ENCODE data around the gene LCE1A. TPM values are rescaled to one million over a fixed set of nuclear protein-coding genes. Genes with fewer than 3 reads are reported as not detected.

LCE1A gene
- total RNA-seq, 1 donor from 2014 or later, result not detected

- H3K27ac Mint-ChIP-seq (ENCODE audit: unreplicated experiment), result no peak overlapping the region
- no peaks in the 10 kb centered on the region for H3K27me3 Mint-ChIP-seq (ENCODE audit: unreplicated experiment)
- no peaks in the 10 kb centered on the region for H3K9me3 Mint-ChIP-seq (ENCODE audit: unreplicated experiment)
- no peaks in the 10 kb centered on the region for H3K36me3 Mint-ChIP-seq (ENCODE audit: low read depth, unreplicated experiment)
- TF ChIP-seq CTCF (IDR thresholded peaks at IDR 0.05; ENCODE audit: unreplicated experiment), result no peak
- H3K4me1 Mint-ChIP-seq (ENCODE audit: unreplicated experiment), result no peaks in the 10 kb centered on the region
- no peak for DNase-seq (ENCODE audit: low spot score)
- no peak overlapping the region for H3K4me3 Mint-ChIP-seq (ENCODE audit: unreplicated experiment)
Measured at GRCh38 chr1:152871731-152872126, 44.5 kb downstream of the LCE1A start.

- Mint-ChIP-seq H3K27ac (ENCODE audit: unreplicated experiment) (no peak overlapping the region), H3K27me3 (ENCODE audit: unreplicated experiment) (no peaks in the 10 kb centered on the region), H3K36me3 (ENCODE audit: low read depth, unreplicated experiment) (no peaks in the 10 kb centered on the region), H3K4me1 (ENCODE audit: unreplicated experiment) (no peaks in the 10 kb centered on the region), H3K4me3 (ENCODE audit: unreplicated experiment) (no peak overlapping the region), H3K9me3 (ENCODE audit: unreplicated experiment) (no peaks in the 10 kb centered on the region)
- DNase-seq (ENCODE audit: low spot score), result no peak
- TF ChIP-seq CTCF (IDR thresholded peaks at IDR 0.05; ENCODE audit: unreplicated experiment), result no peak
Measured at GRCh38 chr1:152873495-152873894, 46.2 kb downstream of the LCE1A start.

GRCh38 chr1:152876827-152877226 is 49.6 kb downstream of the LCE1A start:
- Mint-ChIP-seq H3K4me1 (ENCODE audit: unreplicated experiment) (no peaks in the 10 kb centered on the region), H3K4me3 (ENCODE audit: unreplicated experiment) (no peak overlapping the region), H3K27me3 (ENCODE audit: unreplicated experiment) (peaks cover 2% of the 10 kb centered on the region), H3K36me3 (ENCODE audit: low read depth, unreplicated experiment) (no peaks in the 10 kb centered on the region), H3K27ac (ENCODE audit: unreplicated experiment) (no peak overlapping the region), H3K9me3 (ENCODE audit: unreplicated experiment) (no peaks in the 10 kb centered on the region)
- TF ChIP-seq CTCF (IDR thresholded peaks at IDR 0.05; ENCODE audit: unreplicated experiment), result no peak
- no peak for DNase-seq (ENCODE audit: low spot score)

Other genes starting within 250 kb of the LCE1A start
- not detected for gene LCE3D, start 247.0 kb upstream of the LCE1A start, total RNA-seq (ENCODE audit: unreplicated experiment)
- gene LCE3C, start 227.2 kb upstream of the LCE1A start, total RNA-seq (ENCODE audit: unreplicated experiment), result not detected
- gene LCE3B, start 213.7 kb upstream of the LCE1A start, total RNA-seq (ENCODE audit: unreplicated experiment), result not detected
- not detected for gene LCE3A, start 204.4 kb upstream of the LCE1A start, total RNA-seq (ENCODE audit: unreplicated experiment)
- not detected for gene LCE2D, start 164.1 kb upstream of the LCE1A start, total RNA-seq (ENCODE audit: unreplicated experiment)
- not detected for gene LCE2C, start 152.2 kb upstream of the LCE1A start, total RNA-seq (ENCODE audit: unreplicated experiment)
- not detected for gene LCE2B, start 141.3 kb upstream of the LCE1A start, total RNA-seq (ENCODE audit: unreplicated experiment)
- not detected for gene LCE2A, start 129.1 kb upstream of the LCE1A start, total RNA-seq (ENCODE audit: unreplicated experiment)
- not detected for gene LCE4A, start 119.3 kb upstream of the LCE1A start, total RNA-seq (ENCODE audit: unreplicated experiment)
- not detected for gene KPRP, start 69.4 kb upstream of the LCE1A start, total RNA-seq (ENCODE audit: unreplicated experiment)
- not detected for gene LCE1F, start 52.3 kb upstream of the LCE1A start, total RNA-seq (ENCODE audit: unreplicated experiment)
- gene LCE1E, start 41.2 kb upstream of the LCE1A start, total RNA-seq (ENCODE audit: unreplicated experiment), result not detected
- gene LCE1D, start 30.8 kb upstream of the LCE1A start, total RNA-seq (ENCODE audit: unreplicated experiment), result not detected
- gene LCE1C, start 20.8 kb upstream of the LCE1A start, total RNA-seq (ENCODE audit: unreplicated experiment), result not detected
- gene LCE1B, start 15.5 kb upstream of the LCE1A start, total RNA-seq (ENCODE audit: unreplicated experiment), result not detected
- gene LCE6A, start 15.4 kb downstream of the LCE1A start, total RNA-seq (ENCODE audit: unreplicated experiment), result not detected
- not detected for gene LCE7A, start 32.5 kb downstream of the LCE1A start, total RNA-seq (ENCODE audit: unreplicated experiment)
- not detected for gene SMCP, start 50.8 kb downstream of the LCE1A start, total RNA-seq (ENCODE audit: unreplicated experiment)
- not detected for gene IVL, start 81.1 kb downstream of the LCE1A start, total RNA-seq (ENCODE audit: unreplicated experiment)
- gene SPRR5, start 119.7 kb downstream of the LCE1A start, total RNA-seq (ENCODE audit: unreplicated experiment), result not detected
- gene SPRR4, start 143.2 kb downstream of the LCE1A start, total RNA-seq (ENCODE audit: unreplicated experiment), result not detected
- not detected for gene SPRR1A, start 156.6 kb downstream of the LCE1A start, total RNA-seq (ENCODE audit: unreplicated experiment)
- not detected for gene SPRR3, start 174.3 kb downstream of the LCE1A start, total RNA-seq (ENCODE audit: unreplicated experiment)
- gene SPRR1B, start 203.7 kb downstream of the LCE1A start, total RNA-seq (ENCODE audit: unreplicated experiment), result not detected
- gene SPRR2D, start 213.6 kb downstream of the LCE1A start, total RNA-seq (ENCODE audit: unreplicated experiment), result not detected
- not detected for gene SPRR2A, start 230.0 kb downstream of the LCE1A start, total RNA-seq (ENCODE audit: unreplicated experiment)
- gene SPRR2B, start 244.1 kb downstream of the LCE1A start, total RNA-seq (ENCODE audit: unreplicated experiment), result not detected

Measured in endothelial cell (in vitro differentiated cells).